Measurements from ENCODE around the gene SNAP91.
A peak's percentile ranks its signal among the peaks of the same experiment; 100 is the strongest.
"Not testable (repeated sequence)": the region's sequence is repeated elsewhere in the genome, so short reads cannot be mapped to it uniquely, and the experiment has no call there.

SNAP91 gene

GRCh38 chr6:83592770-83593394, 116.0 kb downstream of the SNAP91 start:
- Histone ChIP-seq H3K36me3 (ENCODE audit: control insufficient read depth, insufficient read depth, low read length) (no peaks in the 10 kb centered on the region), H3K4me3 (replicated peaks; ENCODE audit: low read depth, low read length) (no peak overlapping the region), H3K27me3 (replicated peaks; ENCODE audit: control insufficient read depth, insufficient read depth, low read length) (no peaks in the 10 kb centered on the region)
- TF ChIP-seq CTCF (IDR thresholded peaks at IDR 0.05; ENCODE audit: insufficient read depth, low read length, poor library complexity, severe bottlenecking) = peak; percentile 88
- DNase-seq (ENCODE audit: extremely low read depth, insufficient read length) = no peak

- Histone ChIP-seq H3K4me3 (replicated peaks; ENCODE audit: low read depth, low read length) (no peak overlapping the region), H3K27me3 (replicated peaks; ENCODE audit: control insufficient read depth, insufficient read depth, low read length) (no peaks in the 10 kb centered on the region), H3K36me3 (ENCODE audit: control insufficient read depth, insufficient read depth, low read length) (no peaks in the 10 kb centered on the region)
- TF ChIP-seq CTCF (IDR thresholded peaks at IDR 0.05; ENCODE audit: insufficient read depth, low read length, poor library complexity, severe bottlenecking) = no peak
- DNase-seq (ENCODE audit: extremely low read depth, insufficient read length) = no peak
Measured at GRCh38 chr6:83590416-83590815, 118.5 kb downstream of the SNAP91 start.

- no peak overlapping the region for H3K4me3 ChIP-seq (replicated peaks; ENCODE audit: low read depth, low read length)
- no peaks in the 10 kb centered on the region for H3K36me3 ChIP-seq (ENCODE audit: control insufficient read depth, insufficient read depth, low read length)
- DNase-seq (ENCODE audit: extremely low read depth, insufficient read length) = no peak
- TF ChIP-seq CTCF (IDR thresholded peaks at IDR 0.05; ENCODE audit: insufficient read depth, low read length, poor library complexity, severe bottlenecking) = no peak
- no peaks in the 10 kb centered on the region for H3K27me3 ChIP-seq (replicated peaks; ENCODE audit: control insufficient read depth, insufficient read depth, low read length)
Measured at GRCh38 chr6:83589076-83589475, 119.8 kb downstream of the SNAP91 start.

GRCh38 chr6:83578057-83578456, 130.8 kb downstream of the SNAP91 start:
- H3K4me3 ChIP-seq (replicated peaks; ENCODE audit: low read depth, low read length) = no peak overlapping the region
- no peaks in the 10 kb centered on the region for H3K27me3 ChIP-seq (replicated peaks; ENCODE audit: control insufficient read depth, insufficient read depth, low read length)
- TF ChIP-seq CTCF (IDR thresholded peaks at IDR 0.05; ENCODE audit: insufficient read depth, low read length, poor library complexity, severe bottlenecking) = no peak
- H3K36me3 ChIP-seq (ENCODE audit: control insufficient read depth, insufficient read depth, low read length) = no peaks in the 10 kb centered on the region
- no peak for DNase-seq (ENCODE audit: extremely low read depth, insufficient read length)

GRCh38 chr6:83574783-83575182, 134.1 kb downstream of the SNAP91 start:
- no peak for DNase-seq (ENCODE audit: extremely low read depth, insufficient read length)
- no peak for TF ChIP-seq CTCF (IDR thresholded peaks at IDR 0.05; ENCODE audit: insufficient read depth, low read length, poor library complexity, severe bottlenecking)
- Histone ChIP-seq H3K36me3 (ENCODE audit: control insufficient read depth, insufficient read depth, low read length) (no peaks in the 10 kb centered on the region), H3K27me3 (replicated peaks; ENCODE audit: control insufficient read depth, insufficient read depth, low read length) (no peaks in the 10 kb centered on the region), H3K4me3 (replicated peaks; ENCODE audit: low read depth, low read length) (no peak overlapping the region)

GRCh38 chr6:83571663-83572185, 137.2 kb downstream of the SNAP91 start:
- H3K27me3 ChIP-seq (replicated peaks; ENCODE audit: control insufficient read depth, insufficient read depth, low read length); DNase-seq (ENCODE audit: extremely low read depth, insufficient read length); H3K4me3 ChIP-seq (replicated peaks; ENCODE audit: low read depth, low read length); H3K36me3 ChIP-seq (ENCODE audit: control insufficient read depth, insufficient read depth, low read length): not testable (repeated sequence)
